Measurements from ENCODE around the gene COL6A1.
"Not testable (repeated sequence)": the region's sequence is repeated elsewhere in the genome, so short reads cannot be mapped to it uniquely, and the experiment has no call there.

Gene COL6A1

GRCh38 chr21:45947716-45948255 is 33.8 kb upstream of the COL6A1 start:
- no peak for DNase-seq

GRCh38 chr21:45948576-45949141 is 32.9 kb upstream of the COL6A1 start:
- no peak for DNase-seq

GRCh38 chr21:45949928-45950739 is 31.4 kb upstream of the COL6A1 start:
- DNase-seq, result no peak

- peak; percentile 35 for DNase-seq
Observed at GRCh38 chr21:45950740-45951515, 30.6 kb upstream of the COL6A1 start.

- no peak for DNase-seq
Observed at GRCh38 chr21:45951676-45952075, 29.9 kb upstream of the COL6A1 start.

- DNase-seq, result not testable (repeated sequence)
Observed at GRCh38 chr21:45952527-45952926, 29.0 kb upstream of the COL6A1 start.

- no peak for DNase-seq
Observed at GRCh38 chr21:45952974-45953373, 28.6 kb upstream of the COL6A1 start.

GRCh38 chr21:45954261-45954660 is 27.3 kb upstream of the COL6A1 start:
- no peak for DNase-seq

GRCh38 chr21:45954921-45955320 is 26.6 kb upstream of the COL6A1 start:
- DNase-seq, result no peak

- no peak for DNase-seq
Observed at GRCh38 chr21:45957551-45957950, 24.0 kb upstream of the COL6A1 start.

- DNase-seq, result no peak
Observed at GRCh38 chr21:45957981-45958600, 23.5 kb upstream of the COL6A1 start.

GRCh38 chr21:45959182-45959581 is 22.4 kb upstream of the COL6A1 start:
- no peak for DNase-seq

GRCh38 chr21:45959779-45960390 is 21.7 kb upstream of the COL6A1 start:
- DNase-seq, result no peak

- DNase-seq, result not testable (repeated sequence)
Observed at GRCh38 chr21:45961408-45961807, 20.2 kb upstream of the COL6A1 start.

GRCh38 chr21:45962531-45963231 is 18.9 kb upstream of the COL6A1 start:
- DNase-seq, result no peak

- DNase-seq, result no peak
Observed at GRCh38 chr21:45963232-45963570, 18.4 kb upstream of the COL6A1 start.

GRCh38 chr21:45964649-45965048 is 16.9 kb upstream of the COL6A1 start:
- no peak for DNase-seq

GRCh38 chr21:45965084-45965809 is 16.3 kb upstream of the COL6A1 start:
- no peak for DNase-seq

- no peak for DNase-seq
Observed at GRCh38 chr21:45966791-45967394, 14.7 kb upstream of the COL6A1 start.

- DNase-seq, result no peak
Observed at GRCh38 chr21:45969921-45970673, 11.5 kb upstream of the COL6A1 start.
